ENCODE data around the gene APOA1.

DNA sequence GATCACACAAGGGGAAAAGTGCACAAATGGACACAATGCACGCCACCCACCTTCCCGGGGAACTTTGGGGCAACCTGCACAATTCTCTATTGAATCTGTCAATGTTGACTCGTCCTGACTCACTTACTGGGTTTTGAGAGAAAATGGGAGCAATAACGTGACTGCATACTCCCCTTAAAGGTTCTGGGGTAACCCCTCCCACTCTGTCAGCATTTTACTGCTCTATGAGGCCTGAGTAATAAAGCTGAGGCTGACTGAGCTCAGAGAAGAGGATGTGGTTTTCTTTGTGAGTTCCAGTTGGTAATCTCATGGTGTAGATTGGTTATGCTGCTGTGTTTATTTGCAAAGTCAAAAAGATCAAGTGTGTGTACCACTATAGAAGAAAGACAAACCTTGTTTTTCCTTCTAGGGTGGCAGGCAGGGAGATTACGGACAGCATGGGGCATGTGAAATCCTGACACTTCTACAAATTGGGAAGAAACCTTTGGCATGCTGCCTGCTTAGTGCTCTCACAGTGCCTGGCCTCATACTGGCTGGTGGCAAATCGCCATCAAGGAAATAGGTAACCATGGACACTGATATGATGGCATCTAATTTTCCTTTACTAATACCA is 16.1 kb upstream of the APOA1 start:
- TF ChIP-seq CTCF (IDR thresholded peaks at IDR 0.05; ENCODE audit: extremely low read depth in 1 of 2, insufficient read depth in 1 of 2, low read depth in 1 of 2, low read length in 2 of 2) (no peak), JUN (IDR thresholded peaks at IDR 0.05; ENCODE audit: borderline replicate concordance, insufficient read depth, insufficient read length, low read depth) (no peak), POLR2A (IDR thresholded peaks at IDR 0.05; ENCODE audit: low read depth, low read length) (no peak), GATA2 (IDR thresholded peaks at IDR 0.05; ENCODE audit: insufficient read depth, insufficient read length, low read depth, low read length) (peak; percentile 34), POLR2AphosphoS5 (IDR thresholded peaks at IDR 0.05; ENCODE audit: insufficient read depth, low read depth, low read length) (no peak)

All from endothelial cell of umbilical vein (primary cell).